HG02763 (cell line): ENCODE data around the gene SYK.

ENCODE experiments used
- ATAC-seq: cut with Tn5 transposase; IDR thresholded peaks from one replicate; pipeline ENCODE4 v1.9.1; 2021; ENCODE audit warnings: mild to moderate bottlenecking, moderate library complexity; ENCODE audit not compliant: unreplicated experiment

Gene SYK

GRCh38 chr9:90821697-90822096 lies 20.1 kb downstream of the SYK start:
- no peak for ATAC-seq

- no peak for ATAC-seq
These were observed 21.2 kb downstream of the SYK start for GRCh38 chr9:90822866-90823265.

GRCh38 chr9:90825586-90825985 lies 24.0 kb downstream of the SYK start:
- ATAC-seq, result no peak

- ATAC-seq, result no peak
These were observed 24.9 kb downstream of the SYK start for GRCh38 chr9:90826326-90827020.

- peak; percentile 53 for ATAC-seq
These were observed 25.7 kb downstream of the SYK start for GRCh38 chr9:90827181-90827871.

- ATAC-seq, result no peak
These were observed 28.4 kb downstream of the SYK start for GRCh38 chr9:90830051-90830450.

GRCh38 chr9:90830977-90831376 lies 29.4 kb downstream of the SYK start:
- peak; percentile 46 for ATAC-seq

- ATAC-seq, result no peak
These were observed 30.6 kb downstream of the SYK start for GRCh38 chr9:90832261-90832660.

- no peak for ATAC-seq
These were observed 33.4 kb downstream of the SYK start for GRCh38 chr9:90834828-90835595.

GRCh38 chr9:90836411-90837080 lies 34.9 kb downstream of the SYK start:
- ATAC-seq, result no peak

GRCh38 chr9:90838098-90838497 lies 36.5 kb downstream of the SYK start:
- ATAC-seq, result no peak

- ATAC-seq, result no peak
These were observed 37.0 kb downstream of the SYK start for GRCh38 chr9:90838581-90839154.

- ATAC-seq, result no peak
These were observed 37.6 kb downstream of the SYK start for GRCh38 chr9:90839183-90839728.

- no peak for ATAC-seq
These were observed 39.1 kb downstream of the SYK start for GRCh38 chr9:90840696-90841095.

GRCh38 chr9:90841213-90841612 lies 39.6 kb downstream of the SYK start:
- ATAC-seq, result no peak

GRCh38 chr9:90841615-90842014 lies 40.0 kb downstream of the SYK start:
- no peak for ATAC-seq

GRCh38 chr9:90842176-90842777 lies 40.7 kb downstream of the SYK start:
- ATAC-seq, result no peak

- no peak for ATAC-seq
These were observed 41.4 kb downstream of the SYK start for GRCh38 chr9:90842996-90843395.

GRCh38 chr9:90843525-90843924 lies 41.9 kb downstream of the SYK start:
- no peak for ATAC-seq

GRCh38 chr9:90844326-90844725 lies 42.7 kb downstream of the SYK start:
- no peak for ATAC-seq
